ENCODE results near the gene NFIX. TPM values are rescaled to one million over a fixed set of nuclear protein-coding genes. Genes with fewer than 3 reads are reported as not detected.

The NFIX gene
- total RNA-seq, 1 donor from 2014 or later, result 5.8 TPM

GRCh38 chr19:13137290-13137794 is 142.1 kb downstream of the NFIX start:
- H3K4me3 ChIP-seq (ENCODE audit: low read depth, low read length), result no peak overlapping the region
- H3K36me3 ChIP-seq (ENCODE audit: control insufficient read depth, insufficient read depth, low read length), result peaks cover 31% of the 10 kb centered on the region
- no peaks in the 10 kb centered on the region for H3K27me3 ChIP-seq (ENCODE audit: control insufficient read depth, insufficient read depth, low read length)
- DNase-seq (ENCODE audit: low read depth) (no peak), FAIRE-seq (no peak)
- TF ChIP-seq, protein P1, sequence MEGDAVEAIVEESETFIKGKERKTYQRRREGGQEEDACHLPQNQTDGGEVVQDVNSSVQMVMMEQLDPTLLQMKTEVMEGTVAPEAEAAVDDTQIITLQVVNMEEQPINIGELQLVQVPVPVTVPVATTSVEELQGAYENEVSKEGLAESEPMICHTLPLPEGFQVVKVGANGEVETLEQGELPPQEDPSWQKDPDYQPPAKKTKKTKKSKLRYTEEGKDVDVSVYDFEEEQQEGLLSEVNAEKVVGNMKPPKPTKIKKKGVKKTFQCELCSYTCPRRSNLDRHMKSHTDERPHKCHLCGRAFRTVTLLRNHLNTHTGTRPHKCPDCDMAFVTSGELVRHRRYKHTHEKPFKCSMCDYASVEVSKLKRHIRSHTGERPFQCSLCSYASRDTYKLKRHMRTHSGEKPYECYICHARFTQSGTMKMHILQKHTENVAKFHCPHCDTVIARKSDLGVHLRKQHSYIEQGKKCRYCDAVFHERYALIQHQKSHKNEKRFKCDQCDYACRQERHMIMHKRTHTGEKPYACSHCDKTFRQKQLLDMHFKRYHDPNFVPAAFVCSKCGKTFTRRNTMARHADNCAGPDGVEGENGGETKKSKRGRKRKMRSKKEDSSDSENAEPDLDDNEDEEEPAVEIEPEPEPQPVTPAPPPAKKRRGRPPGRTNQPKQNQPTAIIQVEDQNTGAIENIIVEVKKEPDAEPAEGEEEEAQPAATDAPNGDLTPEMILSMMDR (IDR thresholded peaks at IDR 0.05; ENCODE audit: insufficient read depth, low read length, severe bottlenecking), result no peak

GRCh38 chr19:13138171-13138915 is 143.1 kb downstream of the NFIX start:
- no peak overlapping the region for H3K4me3 ChIP-seq (ENCODE audit: low read depth, low read length)
- H3K27me3 ChIP-seq (ENCODE audit: control insufficient read depth, insufficient read depth, low read length), result no peaks in the 10 kb centered on the region
- DNase-seq (ENCODE audit: low read depth) (no peak), FAIRE-seq (no peak)
- peaks cover 29% of the 10 kb centered on the region for H3K36me3 ChIP-seq (ENCODE audit: control insufficient read depth, insufficient read depth, low read length)
- TF ChIP-seq, protein P1 (IDR thresholded peaks at IDR 0.05; ENCODE audit: insufficient read depth, low read length, severe bottlenecking), result no peak

- H3K4me3 ChIP-seq (ENCODE audit: low read depth, low read length), result no peak overlapping the region
- H3K27me3 ChIP-seq (ENCODE audit: control insufficient read depth, insufficient read depth, low read length), result no peaks in the 10 kb centered on the region
- FAIRE-seq (no peak), DNase-seq (ENCODE audit: low read depth) (no peak)
- peaks cover 29% of the 10 kb centered on the region for H3K36me3 ChIP-seq (ENCODE audit: control insufficient read depth, insufficient read depth, low read length)
- TF ChIP-seq, protein P1 (IDR thresholded peaks at IDR 0.05; ENCODE audit: insufficient read depth, low read length, severe bottlenecking), result no peak
These were observed 143.6 kb downstream of the NFIX start for GRCh38 chr19:13138916-13139198.

DNA sequence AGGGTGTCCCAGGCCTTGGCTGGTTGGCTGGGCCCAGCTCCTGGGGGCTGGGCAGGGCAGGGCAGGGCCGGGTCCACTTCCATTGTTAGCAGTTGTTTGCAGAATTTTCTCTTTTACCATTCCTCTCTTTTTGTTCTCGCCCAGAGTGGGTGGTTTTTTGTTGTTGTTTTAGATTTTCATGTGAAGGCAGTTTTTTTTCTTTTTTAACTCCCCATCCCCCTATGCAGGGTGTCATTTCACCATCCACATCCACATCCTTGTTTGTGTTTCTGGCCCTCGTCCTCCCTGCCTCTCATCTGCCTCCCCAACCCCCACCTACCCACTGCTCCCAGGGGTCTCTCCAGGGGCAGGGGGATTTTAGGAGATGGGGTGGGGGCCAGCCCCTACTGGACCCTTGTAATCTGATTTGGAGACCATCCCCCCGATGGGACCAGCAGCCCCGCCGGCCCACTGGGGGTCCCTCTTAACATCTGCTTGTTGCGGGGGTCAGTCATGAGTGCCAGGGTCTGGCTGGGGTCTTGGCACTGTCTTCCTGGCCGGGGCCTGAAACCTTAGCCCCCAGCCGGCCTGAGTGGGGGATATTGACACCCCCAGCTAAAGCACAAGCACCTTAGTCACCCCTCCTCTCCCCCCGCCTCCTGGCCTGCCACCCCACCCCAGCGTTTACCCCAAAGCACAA is 144.5 kb downstream of the NFIX start:
- H3K27me3 ChIP-seq (ENCODE audit: control insufficient read depth, insufficient read depth, low read length), result no peaks in the 10 kb centered on the region
- FAIRE-seq (no peak), DNase-seq (ENCODE audit: low read depth) (no peak)
- H3K4me3 ChIP-seq (ENCODE audit: low read depth, low read length), result no peak overlapping the region
- TF ChIP-seq, protein P1 (IDR thresholded peaks at IDR 0.05; ENCODE audit: insufficient read depth, low read length, severe bottlenecking), result no peak
- H3K36me3 ChIP-seq (ENCODE audit: control insufficient read depth, insufficient read depth, low read length), result peaks cover 33% of the 10 kb centered on the region

- Histone ChIP-seq H3K36me3 (ENCODE audit: control insufficient read depth, insufficient read depth, low read length) (peaks cover 9% of the 10 kb centered on the region), H3K4me3 (ENCODE audit: low read depth, low read length) (no peak overlapping the region), H3K27me3 (ENCODE audit: control insufficient read depth, insufficient read depth, low read length) (no peaks in the 10 kb centered on the region)
- TF ChIP-seq, protein P1 (IDR thresholded peaks at IDR 0.05; ENCODE audit: insufficient read depth, low read length, severe bottlenecking), result no peak
- no peak for FAIRE-seq
- DNase-seq (ENCODE audit: low read depth), result no peak
These were observed 151.7 kb downstream of the NFIX start for GRCh38 chr19:13146763-13147563.

Other genes with a start within 250 kb of the NFIX start
- not detected in 2 replicates for gene BEST2, start 243.7 kb upstream of the NFIX start, total RNA-seq
- 52.5 and 58.7 TPM in 2 replicates for gene HOOK2, start 219.9 kb upstream of the NFIX start, total RNA-seq
- 158 and 179 TPM in 2 replicates for gene JUNB, start 204.0 kb upstream of the NFIX start, total RNA-seq
- gene PRDX2, start 193.7 kb upstream of the NFIX start, total RNA-seq, result 148 and 157 TPM in 2 replicates
- gene THSD8, start 193.4 kb upstream of the NFIX start, total RNA-seq, result not detected in 2 replicates
- 11.1 and 12.9 TPM in 2 replicates for gene RNASEH2A, start 188.9 kb upstream of the NFIX start, total RNA-seq
- not detected in 2 replicates for gene RTBDN, start 160.9 kb upstream of the NFIX start, total RNA-seq
- gene MAST1, start 157.0 kb upstream of the NFIX start, total RNA-seq, result 0.26 and 0.38 TPM in 2 replicates
- 27.9 and 35.2 TPM in 2 replicates for gene DNASE2, start 114.0 kb upstream of the NFIX start, total RNA-seq
- gene KLF1, start 108.3 kb upstream of the NFIX start, total RNA-seq, result not detected in 2 replicates
- 17.9 and 38.2 TPM in 2 replicates for gene GCDH, start 104.3 kb upstream of the NFIX start, total RNA-seq
- gene SYCE2, start 76.2 kb upstream of the NFIX start, total RNA-seq, result not detected in 2 replicates
- gene FARSA, start 61.8 kb upstream of the NFIX start, total RNA-seq, result 53.6 and 55.5 TPM in 2 replicates
- 1,002 and 1,570 TPM in 2 replicates for gene CALR, start 56.9 kb upstream of the NFIX start, total RNA-seq
- gene RAD23A, start 49.6 kb upstream of the NFIX start, total RNA-seq, result 91.1 and 120 TPM in 2 replicates
- gene GADD45GIP1, start 38.3 kb upstream of the NFIX start, total RNA-seq, result 27.1 and 36.0 TPM in 2 replicates
- gene DAND5, start 25.9 kb upstream of the NFIX start, total RNA-seq, result not detected in 2 replicates
- 0.51 and 1.3 TPM in 2 replicates for gene LYL1, start 107.4 kb downstream of the NFIX start, total RNA-seq
- gene TRMT1, start 121.3 kb downstream of the NFIX start, total RNA-seq, result 28.0 and 40.5 TPM in 2 replicates
- 20.3 and 46.6 TPM in 2 replicates for gene NACC1, start 122.8 kb downstream of the NFIX start, total RNA-seq
- gene STX10, start 154.9 kb downstream of the NFIX start, total RNA-seq, result 68.4 and 75.3 TPM in 2 replicates
- gene IER2, start 154.9 kb downstream of the NFIX start, total RNA-seq, result 32.1 and 35.2 TPM in 2 replicates

Data from bronchial epithelial cell (primary cell).